ENCODE data around the gene ERCC6. TPM values are rescaled to one million over a fixed set of nuclear protein-coding genes. Genes with fewer than 3 reads are reported as not detected.

ERCC6 gene
- total RNA-seq, result 4.9 and 7.3 TPM in 2 replicates

GRCh38 chr10:49538381-49539319, at the start of gene ERCC6:
Gene ERCC6, minus strand, starts transcription at chr10:49539121.

Other genes with a start within 250 kb of the ERCC6 start
- not detected in 2 replicates for gene C10orf71, start 240.0 kb downstream of the ERCC6 start, total RNA-seq
- not detected in 2 replicates for gene DRGX, start 143.0 kb downstream of the ERCC6 start, total RNA-seq
- gene SLC18A3, start 71.2 kb upstream of the ERCC6 start, total RNA-seq, result not detected in 2 replicates
- gene CHAT, start 74.9 kb upstream of the ERCC6 start, total RNA-seq, result not detected in 2 replicates
- not detected in 2 replicates for gene C10orf53, start 140.5 kb upstream of the ERCC6 start, total RNA-seq
- 0.13 and 1.0 TPM in 2 replicates for gene OGDHL, start 223.2 kb upstream of the ERCC6 start, total RNA-seq